Lower leg skin (tissue), 3 donors: ENCODE results near the gene YWHAQ.

Experiments
- CTCF ChIP-seq, 3 donors: fragments of 450-650 bp; IDR thresholded peaks; one replicate each; pipeline ENCODE4 v1.5.1; 2016; ENCODE audit warnings: antibody characterized with exemption in 3 of 3, mild to moderate bottlenecking in 3 of 3, moderate library complexity in 2 of 3
- POLR2A ChIP-seq, 2 donors: fragments of 450-650 bp; IDR thresholded peaks; one replicate each; pipeline ENCODE4 v1.6.1; 2016 to 2017; ENCODE audit warnings: antibody characterized with exemption in 2 of 2, mild to moderate bottlenecking in 1 of 2, moderate library complexity in 1 of 2

DNA sequence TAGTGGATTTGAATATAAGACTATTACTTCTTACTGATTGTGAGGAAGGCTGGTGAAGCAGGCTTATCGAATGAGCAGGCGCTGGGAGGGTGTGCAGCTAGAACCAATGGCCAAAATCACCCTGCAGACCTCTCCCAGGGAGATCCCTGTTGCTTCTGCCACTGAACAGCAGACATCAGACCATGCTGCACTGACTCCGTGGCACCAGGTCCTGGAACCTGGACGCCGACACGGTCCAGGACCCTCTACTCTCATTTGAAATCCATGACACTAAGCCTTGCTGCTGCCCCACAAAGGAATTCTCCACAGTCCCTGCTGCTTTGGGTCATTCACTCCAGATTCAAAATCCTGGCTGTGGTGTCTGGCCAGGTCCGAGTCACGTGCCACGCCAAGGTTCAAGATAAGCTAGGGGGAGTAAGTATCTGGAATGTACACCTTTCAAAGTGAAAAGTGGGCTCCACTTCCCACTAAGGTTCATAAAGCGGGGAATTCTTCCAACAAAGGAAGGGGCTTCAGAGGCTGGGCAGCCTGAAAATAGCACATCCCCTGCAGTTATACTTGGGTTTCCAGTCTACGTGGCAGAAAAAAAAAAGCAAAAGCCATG, 9.0 kb upstream of the YWHAQ start:
- TF ChIP-seq CTCF (IDR thresholded peaks at IDR 0.05) (no peak), POLR2A (IDR thresholded peaks at IDR 0.05) (no peak)
